ENCODE data around the gene GATA6.

GRCh38 chr18:22164337-22165048 is 4.9 kb upstream of the GATA6 start:
- TF ChIP-seq CTCF (conservative IDR thresholded peaks at IDR 0.05) (no peak), ZFX (IDR thresholded peaks at IDR 0.05) (no peak)

Data from C4-2B (cell line).